NCI-H128 (cell line): ENCODE measurements around the gene SDCCAG8.

Experiments
- DNase-seq: peaks from one replicate; lab custom pipeline; 2025; ENCODE audit not compliant: unreplicated experiment; lab: John Stamatoyannopoulos, UW

Gene SDCCAG8

GRCh38 chr1:243542739-243543415 is 287.0 kb downstream of the SDCCAG8 start:
- DNase-seq, result no peak

GRCh38 chr1:243543501-243543900 is 287.7 kb downstream of the SDCCAG8 start:
- no peak for DNase-seq

GRCh38 chr1:243546457-243546856 is 290.6 kb downstream of the SDCCAG8 start:
- no peak for DNase-seq

- no peak for DNase-seq
These were observed 292.1 kb downstream of the SDCCAG8 start for GRCh38 chr1:243547891-243548290.

- no peak for DNase-seq
These were observed 292.7 kb downstream of the SDCCAG8 start for GRCh38 chr1:243548516-243548915.

GRCh38 chr1:243549108-243549507 is 293.3 kb downstream of the SDCCAG8 start:
- DNase-seq, result no peak
